Neuronal stem cell (in vitro differentiated cells): ENCODE data around the gene NSD2.
A peak's percentile ranks its signal among the peaks of the same experiment; 100 is the strongest.

Experiments used
- DNase-seq: peaks from one replicate; pipeline ENCODE4 v3.0.0-alpha.2; 2013; ENCODE audit warnings: low spot score
- H2AFZ ChIP-seq: one replicate; pipeline ENCODE4 v1.6.1; 2013; ENCODE audit warnings: mild to moderate bottlenecking, low read length, inconsistent platforms
- H2AK5ac ChIP-seq: 2 replicates; pipeline ENCODE4 v1.6.1; 2013; ENCODE audit warnings: low read depth, mild to moderate bottlenecking, inconsistent platforms, low read length, moderate library complexity, mixed read lengths
- H2BK120ac ChIP-seq: 2 replicates; pipeline ENCODE4 v1.6.1; 2013; ENCODE audit warnings: low read depth, mild to moderate bottlenecking, inconsistent platforms, low read length, moderate library complexity, mixed read lengths
- H2BK12ac ChIP-seq: one replicate; pipeline ENCODE4 v1.6.1; 2013; ENCODE audit warnings: low read length, inconsistent platforms
- H2BK15ac ChIP-seq: 2 replicates; pipeline ENCODE4 v1.6.1; 2013; ENCODE audit warnings: mild to moderate bottlenecking, low read length, inconsistent platforms, mixed read lengths
- H2BK5ac ChIP-seq: one replicate; pipeline ENCODE4 v1.6.1; 2013; ENCODE audit warnings: inconsistent platforms, mild to moderate bottlenecking, low read length, moderate library complexity
- H3K14ac ChIP-seq: one replicate; pipeline ENCODE4 v1.6.1; 2013; ENCODE audit warnings: low read length, inconsistent platforms
- H3K18ac ChIP-seq: 2 replicates; pipeline ENCODE4 v1.6.1; 2013; ENCODE audit warnings: low read length, inconsistent platforms
- H3K23ac ChIP-seq: 2 replicates; pipeline ENCODE4 v1.6.1; 2013; ENCODE audit warnings: low read depth, mild to moderate bottlenecking, mixed read lengths, low read length, inconsistent platforms; ENCODE audit not compliant: poor library complexity
- H3K27ac ChIP-seq: replicated peaks from 3 replicates; pipeline ENCODE4 v1.5.1; 2013; ENCODE audit warnings: low read length, inconsistent platforms
- H3K27me3 ChIP-seq, 3 experiments: 2 replicates each; pipeline ENCODE4 v1.6.1; 2013; ENCODE audit warnings: low read length in 3 of 3, mild to moderate bottlenecking in 2 of 3, inconsistent platforms in 1 of 3, low read depth in 1 of 3, mixed read lengths in 1 of 3, moderate library complexity in 1 of 3; ENCODE audit not compliant: control insufficient read depth in 3 of 3, insufficient read depth in 3 of 3
- H3K36me3 ChIP-seq, 2 donors: replicated peaks in 1 of 2; 2 replicates each; pipeline ENCODE4 v1.6.1; 2013; ENCODE audit warnings: low read length in 2 of 2; ENCODE audit not compliant: control insufficient read depth in 2 of 2, insufficient read depth in 2 of 2
- H3K4ac ChIP-seq: 2 replicates; pipeline ENCODE4 v1.6.1; 2013; ENCODE audit warnings: inconsistent platforms, mild to moderate bottlenecking, low read length, moderate library complexity
- H3K4me1 ChIP-seq, 2 donors: 1 replicate in 1 of 2; 2 replicates in 1 of 2; pipeline ENCODE4 v1.6.1; 2013; ENCODE audit warnings: low read length in 2 of 2, low read depth in 1 of 2; ENCODE audit not compliant: control insufficient read depth in 2 of 2, insufficient read depth in 1 of 2
- H3K4me2 ChIP-seq: one replicate; pipeline ENCODE4 v1.6.1; 2013; ENCODE audit warnings: mild to moderate bottlenecking, low read length, inconsistent platforms; ENCODE audit not compliant: insufficient read depth, poor library complexity, severe bottlenecking
- H3K4me3 ChIP-seq, 2 donors: 2 replicates each; pipeline ENCODE4 v1.5.1; 2013; ENCODE audit warnings: low read length in 2 of 2, mild to moderate bottlenecking in 2 of 2, inconsistent platforms in 1 of 2, moderate library complexity in 1 of 2
- H3K79me1 ChIP-seq: one replicate; pipeline ENCODE4 v1.6.1; 2013; ENCODE audit warnings: low read depth, mild to moderate bottlenecking, inconsistent platforms, low read length, moderate library complexity
- H3K9ac ChIP-seq: one replicate; pipeline ENCODE4 v1.6.1; 2013; ENCODE audit warnings: mild to moderate bottlenecking, low read depth, low read length, inconsistent platforms; ENCODE audit not compliant: poor library complexity
- H3K9me3 ChIP-seq, 2 donors: replicated peaks in 1 of 2; 2 replicates each; pipeline versions ENCODE3 to v1.6.1; 2013; ENCODE audit warnings: low read length in 2 of 2, mild to moderate bottlenecking in 2 of 2, inconsistent platforms in 1 of 2, low read depth in 1 of 2, mixed read lengths in 1 of 2, moderate library complexity in 1 of 2; ENCODE audit not compliant: control insufficient read depth in 2 of 2, insufficient read depth in 1 of 2
- H4K8ac ChIP-seq: one replicate; pipeline ENCODE4 v1.6.1; 2013; ENCODE audit warnings: low read depth, mild to moderate bottlenecking, inconsistent platforms, low read length, moderate library complexity
- H4K91ac ChIP-seq: one replicate; pipeline ENCODE4 v1.6.1; 2013; ENCODE audit warnings: low read length, low read depth, mild to moderate bottlenecking, inconsistent platforms; ENCODE audit not compliant: poor library complexity
- WGBS, 2 donors: extraction: QIAGEN DNeasy Blood & Tissue Kit; methylation state at CpG; one replicate each; pipeline ENCODE4 v1.1.7; 2013; ENCODE audit warnings: missing lambda C conversion rate in 2 of 2, mixed read lengths in 1 of 2; ENCODE audit not compliant: insufficient read length in 2 of 2, insufficient replicate concordance in 1 of 2; ENCODE audit errors: extremely low coverage in 2 of 2; 5-methylcytosine and 5-hydroxymethylcytosine counted together

NSD2 gene

DNA sequence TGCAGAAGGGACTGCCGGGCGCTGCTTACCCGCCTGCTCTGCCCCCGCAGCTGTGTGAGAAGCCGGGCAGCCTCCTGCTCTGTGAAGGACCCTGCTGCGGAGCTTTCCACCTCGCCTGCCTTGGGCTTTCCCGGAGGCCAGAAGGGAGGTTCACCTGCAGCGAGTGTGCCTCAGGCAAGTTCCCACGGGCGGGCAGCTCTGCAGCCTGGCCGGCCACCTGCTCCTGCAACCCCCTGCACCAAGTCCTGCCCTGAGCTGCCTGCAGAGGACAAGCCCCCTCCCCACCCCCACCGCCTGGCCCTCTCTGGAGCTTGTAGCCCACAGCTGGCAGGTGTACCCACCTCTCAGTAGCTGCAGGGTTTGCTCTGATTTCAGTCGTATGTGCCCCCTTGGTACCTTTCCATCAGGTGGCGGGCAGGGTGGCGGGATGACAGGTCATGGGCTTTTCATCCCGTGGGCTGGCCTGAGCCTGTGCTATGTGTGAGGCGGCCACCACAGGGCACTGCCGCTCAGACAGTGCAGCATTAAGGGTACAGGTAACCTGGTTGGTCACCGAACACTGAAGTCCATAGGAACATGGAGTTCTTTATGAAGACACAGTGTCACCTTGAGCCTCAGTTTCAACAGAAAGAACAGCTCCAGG, 81.0 kb downstream of the NSD2 start:
- H3K18ac ChIP-seq, result no peak overlapping the region
- H3K27ac ChIP-seq, result no peak overlapping the region
- H3K9ac ChIP-seq, result no peak overlapping the region
- H2BK12ac ChIP-seq, result no peak overlapping the region
- peaks cover 10% of the 10 kb centered on the region for H3K79me1 ChIP-seq
- no peak overlapping the region for H3K4me2 ChIP-seq
- peaks cover 61 to 99% of the 10 kb centered on the region in 2 donors for H3K36me3 ChIP-seq
- H3K9me3 ChIP-seq, result no peaks in the 10 kb centered on the region
- no peaks in the 10 kb centered on the region for H3K4me1 ChIP-seq
- peak overlapping the region; percentile 60 for H3K23ac ChIP-seq
- H2BK15ac ChIP-seq, result no peak overlapping the region
- H4K8ac ChIP-seq, result no peak overlapping the region
- no peak overlapping the region for H2BK120ac ChIP-seq
- no peak for DNase-seq
- WGBS, 2 donors, result no CpG with 5 or more reads among the region's 20 CpGs
- H2AK5ac ChIP-seq, result no peak overlapping the region
- no peaks in the 10 kb centered on the region for H3K27me3 ChIP-seq
- no peak overlapping the region for H3K14ac ChIP-seq
- no peak overlapping the region for H2AFZ ChIP-seq
- H3K4ac ChIP-seq, result no peak overlapping the region
- H4K91ac ChIP-seq, result no peak overlapping the region
- no peak overlapping the region for H2BK5ac ChIP-seq
- peak overlapping the region in 1 of 2 donors; percentile 4 for H3K4me3 ChIP-seq

DNA sequence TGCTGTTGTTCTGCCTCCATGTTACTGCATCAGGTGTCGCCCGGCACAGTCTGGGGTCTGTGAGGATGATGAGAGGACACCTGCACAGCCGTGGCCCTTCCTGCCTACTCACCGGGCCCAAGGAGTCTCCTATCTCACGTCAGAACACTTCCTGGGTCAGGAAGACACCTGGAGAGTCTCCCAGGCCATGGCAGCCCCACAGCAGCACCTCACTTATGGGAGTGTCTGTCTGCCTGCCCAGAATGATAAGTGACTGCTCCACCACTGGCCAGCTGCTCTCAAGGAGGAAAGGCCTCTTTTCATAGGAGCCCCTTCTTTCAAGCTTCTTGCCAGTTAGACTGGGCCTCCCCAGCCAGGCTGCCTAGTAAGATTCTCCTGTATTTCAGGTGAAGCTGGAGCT, 81.5 kb downstream of the NSD2 start:
- peaks cover 61 to 98% of the 10 kb centered on the region in 2 donors for H3K36me3 ChIP-seq
- WGBS, 2 donors, result no CpG with 5 or more reads among the region's 5 CpGs
- no peak overlapping the region for H4K8ac ChIP-seq
- no peak overlapping the region for H3K14ac ChIP-seq
- no peak overlapping the region for H3K18ac ChIP-seq
- no peak overlapping the region for H4K91ac ChIP-seq
- H2AFZ ChIP-seq, result no peak overlapping the region
- H3K9me3 ChIP-seq, result no peaks in the 10 kb centered on the region
- no peak overlapping the region for H3K4ac ChIP-seq
- H3K23ac ChIP-seq, result no peak overlapping the region
- no peak overlapping the region for H2BK120ac ChIP-seq
- H2BK12ac ChIP-seq, result no peak overlapping the region
- no peak overlapping the region for H3K4me3 ChIP-seq
- H2AK5ac ChIP-seq, result no peak overlapping the region
- no peak overlapping the region for H2BK5ac ChIP-seq
- H3K79me1 ChIP-seq, result peaks cover 10% of the 10 kb centered on the region
- H3K4me2 ChIP-seq, result no peak overlapping the region
- no peaks in the 10 kb centered on the region for H3K27me3 ChIP-seq
- no peak overlapping the region for H2BK15ac ChIP-seq
- H3K27ac ChIP-seq, result no peak overlapping the region
- H3K4me1 ChIP-seq, result no peaks in the 10 kb centered on the region
- DNase-seq, result no peak
- H3K9ac ChIP-seq, result no peak overlapping the region

DNA sequence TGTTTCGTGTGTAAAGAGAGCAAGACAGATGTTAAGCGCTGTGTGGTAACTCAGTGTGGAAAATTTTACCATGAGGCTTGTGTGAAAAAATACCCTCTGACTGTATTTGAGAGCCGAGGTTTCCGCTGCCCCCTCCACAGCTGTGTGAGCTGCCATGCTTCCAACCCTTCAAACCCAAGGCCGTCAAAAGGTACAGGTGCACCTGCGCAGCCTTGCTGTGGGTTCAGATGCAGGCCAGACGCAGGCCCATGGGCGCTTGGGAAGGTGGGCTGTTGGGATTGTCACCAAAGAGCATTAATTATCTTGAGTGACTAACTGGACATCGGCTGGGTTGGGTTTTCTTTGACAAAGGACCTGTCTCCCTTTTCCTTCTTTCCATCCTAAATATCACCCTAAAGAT, 82.1 kb downstream of the NSD2 start:
- Histone ChIP-seq H3K36me3 (peaks cover 61 to 98% of the 10 kb centered on the region in 2 donors), H4K91ac (no peak overlapping the region), H3K79me1 (peaks cover 7% of the 10 kb centered on the region), H2BK5ac (no peak overlapping the region), H3K27ac (no peak overlapping the region), H3K4me2 (no peak overlapping the region), H3K23ac (no peak overlapping the region), H4K8ac (no peak overlapping the region), H2BK120ac (no peak overlapping the region), H3K4ac (no peak overlapping the region), H3K18ac (no peak overlapping the region), H3K27me3 (no peaks in the 10 kb centered on the region), H3K14ac (no peak overlapping the region), H3K9me3 (no peaks in the 10 kb centered on the region), H2BK15ac (no peak overlapping the region), H2BK12ac (no peak overlapping the region), H3K4me1 (no peaks in the 10 kb centered on the region), H2AK5ac (no peak overlapping the region), H2AFZ (no peak overlapping the region), H3K4me3 (no peak overlapping the region), H3K9ac (no peak overlapping the region)
- no CpG with 5 or more reads among the region's 9 CpGs for whole genome bisulfite sequencing, 2 donors
- DNase-seq, result no peak

DNA sequence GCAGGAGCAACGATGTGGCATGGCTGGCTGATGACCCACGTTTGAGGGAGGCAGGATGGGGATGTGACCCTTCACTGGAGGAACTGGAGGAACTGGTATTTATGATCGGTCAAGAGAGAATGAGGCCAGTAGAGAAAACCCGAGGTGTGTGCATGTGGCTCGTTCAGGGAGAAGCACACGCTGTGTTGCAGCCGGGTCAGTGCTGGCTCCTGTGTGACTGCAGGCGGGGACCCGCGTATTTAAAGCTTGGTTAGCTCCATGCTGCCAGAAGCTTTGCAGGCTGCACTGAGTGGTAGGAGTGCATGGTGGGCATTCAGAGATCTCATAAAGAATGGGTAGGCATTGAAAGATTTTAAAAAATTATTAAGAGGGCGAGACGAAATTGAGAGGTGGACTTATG, 85.4 kb downstream of the NSD2 start:
- Histone ChIP-seq H2BK12ac (no peak overlapping the region), H3K36me3 (peaks cover 69 to 99% of the 10 kb centered on the region in 2 donors), H3K9me3 (no peaks in the 10 kb centered on the region), H3K27ac (no peak overlapping the region), H3K23ac (no peak overlapping the region), H2BK120ac (no peak overlapping the region), H3K27me3 (no peaks in the 10 kb centered on the region), H4K8ac (no peak overlapping the region), H3K4me3 (no peak overlapping the region), H3K14ac (no peak overlapping the region), H2BK5ac (no peak overlapping the region), H3K4me1 (no peaks in the 10 kb centered on the region), H2AK5ac (no peak overlapping the region), H3K4ac (no peak overlapping the region), H3K9ac (peak overlapping the region; percentile 46), H3K4me2 (no peak overlapping the region), H4K91ac (no peak overlapping the region), H3K79me1 (peaks cover 8% of the 10 kb centered on the region), H3K18ac (no peak overlapping the region), H2AFZ (no peak overlapping the region), H2BK15ac (no peak overlapping the region)
- 100% methylated on average over 2 of the region's 12 CpGs; no CpG with 5 or more reads in 1 of the 2 donors for WGBS, 2 donors
- no peak for DNase-seq
